CD4-positive, alpha-beta T cell treated with Interleukin-6 for 4 hours (primary cell): ENCODE measurements around the gene KRT14.
"Not testable (repeated sequence)": the region's sequence is repeated elsewhere in the genome, so short reads cannot be mapped to it uniquely, and the experiment has no call there.

Experiments used
- DNase-seq: peaks from one replicate; pipeline ENCODE4 v3.0.0-alpha.2; 2020; ENCODE audit warnings: mixed read lengths

KRT14 gene

GRCh38 chr17:41576740-41577139 lies 10.0 kb downstream of the KRT14 start:
- DNase-seq, result not testable (repeated sequence)

- DNase-seq, result no peak
Measured at GRCh38 chr17:41575336-41575735, 11.4 kb downstream of the KRT14 start.

- no peak for DNase-seq
Measured at GRCh38 chr17:41571561-41572434, 14.9 kb downstream of the KRT14 start, which contains the start of gene KRT9. Gene KRT9 (minus strand): TSS chr17:41572059. CDS start chr17:41571992, 67 bp downstream.

GRCh38 chr17:41567317-41567716 lies 19.4 kb downstream of the KRT14 start:
- DNase-seq, result peak; percentile 7

- no peak for DNase-seq
Measured at GRCh38 chr17:41565338-41565737, 21.4 kb downstream of the KRT14 start.

- DNase-seq, result no peak
Measured at GRCh38 chr17:41563607-41564170, 23.0 kb downstream of the KRT14 start.

GRCh38 chr17:41561554-41561953 lies 25.1 kb downstream of the KRT14 start:
- no peak for DNase-seq

- DNase-seq, result no peak
Measured at GRCh38 chr17:41559548-41559947, 27.1 kb downstream of the KRT14 start.

- no peak for DNase-seq
Measured at GRCh38 chr17:41556931-41557330, 29.8 kb downstream of the KRT14 start.

- no peak for DNase-seq
Measured at GRCh38 chr17:41556306-41556705, 30.4 kb downstream of the KRT14 start.

- DNase-seq, result no peak
Measured at GRCh38 chr17:41555105-41555887, 31.4 kb downstream of the KRT14 start.

- no peak for DNase-seq
Measured at GRCh38 chr17:41553987-41554680, 32.6 kb downstream of the KRT14 start.

GRCh38 chr17:41553176-41553575 lies 33.5 kb downstream of the KRT14 start:
- DNase-seq, result no peak

- DNase-seq, result no peak
Measured at GRCh38 chr17:41552455-41552854, 34.2 kb downstream of the KRT14 start.

- no peak for DNase-seq
Measured at GRCh38 chr17:41551365-41551764, 35.3 kb downstream of the KRT14 start.

GRCh38 chr17:41549596-41550039 lies 37.1 kb downstream of the KRT14 start:
- no peak for DNase-seq

- DNase-seq, result peak; percentile 88
Measured at GRCh38 chr17:41548844-41549595, 37.7 kb downstream of the KRT14 start.

GRCh38 chr17:41547921-41548843 lies 38.5 kb downstream of the KRT14 start:
- DNase-seq, result peak; percentile 44

GRCh38 chr17:41547378-41547841 lies 39.3 kb downstream of the KRT14 start:
- no peak for DNase-seq

- DNase-seq, result no peak
Measured at GRCh38 chr17:41546819-41547218, 39.9 kb downstream of the KRT14 start.
